ENCODE data around the gene C2orf49. TPM values are rescaled to one million over a fixed set of nuclear protein-coding genes. Genes with fewer than 3 reads are reported as not detected.

The C2orf49 gene
- total RNA-seq, 1 donor from 2014 or later: 27.2 TPM

DNA sequence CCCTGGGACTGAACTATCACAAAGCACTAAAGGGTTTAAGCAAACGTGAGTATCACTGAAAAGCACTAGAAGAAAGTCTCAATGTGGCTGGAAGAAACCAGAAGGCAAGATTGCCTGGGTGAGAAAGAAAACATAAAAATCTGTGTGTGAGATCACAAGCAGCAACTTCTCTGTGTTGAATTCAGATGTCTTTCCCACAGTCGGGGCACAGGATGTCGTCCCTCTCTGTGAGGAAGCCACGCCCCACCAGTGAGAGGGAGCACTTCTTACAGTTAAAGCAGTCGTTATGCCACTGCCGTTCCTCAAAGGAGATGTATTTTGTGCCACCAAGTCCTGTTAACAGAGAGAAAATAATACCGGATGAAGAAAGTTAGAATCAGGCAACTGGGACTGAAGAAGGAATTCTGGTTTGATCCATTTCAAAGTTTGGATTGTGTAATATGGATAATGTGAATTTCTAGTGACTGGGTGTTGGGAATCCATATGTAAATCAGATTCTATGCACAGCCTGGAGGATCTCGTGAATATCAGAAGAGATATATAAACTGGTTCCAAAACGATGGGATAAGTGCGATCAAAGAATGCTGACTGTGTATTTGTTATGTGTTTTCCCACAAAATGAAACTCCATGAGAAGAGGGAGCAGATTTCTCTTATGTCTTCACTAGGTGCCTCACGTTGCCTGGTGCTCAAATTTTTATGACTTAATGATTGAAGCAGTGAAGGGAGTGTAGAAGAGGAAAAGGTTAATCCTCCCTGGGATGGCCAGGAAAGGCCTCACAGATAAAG, 24.0 kb downstream of the C2orf49 start:
- DNase-seq (ENCODE audit: low spot score, unreplicated experiment): no peak
- H3K9me3 Mint-ChIP-seq (ENCODE audit: low read depth): peaks cover 4% of the 10 kb centered on the region
- no peaks in the 10 kb centered on the region for H3K27me3 Mint-ChIP-seq
- no peak overlapping the region for H3K27ac Mint-ChIP-seq
- H3K36me3 Mint-ChIP-seq (ENCODE audit: insufficient read depth): peaks cover 14% of the 10 kb centered on the region
- no peak overlapping the region for H3K4me3 Mint-ChIP-seq (ENCODE audit: low read depth)
- no peaks in the 10 kb centered on the region for H3K4me1 Mint-ChIP-seq (ENCODE audit: low read depth)
- TF ChIP-seq, protein P1, sequence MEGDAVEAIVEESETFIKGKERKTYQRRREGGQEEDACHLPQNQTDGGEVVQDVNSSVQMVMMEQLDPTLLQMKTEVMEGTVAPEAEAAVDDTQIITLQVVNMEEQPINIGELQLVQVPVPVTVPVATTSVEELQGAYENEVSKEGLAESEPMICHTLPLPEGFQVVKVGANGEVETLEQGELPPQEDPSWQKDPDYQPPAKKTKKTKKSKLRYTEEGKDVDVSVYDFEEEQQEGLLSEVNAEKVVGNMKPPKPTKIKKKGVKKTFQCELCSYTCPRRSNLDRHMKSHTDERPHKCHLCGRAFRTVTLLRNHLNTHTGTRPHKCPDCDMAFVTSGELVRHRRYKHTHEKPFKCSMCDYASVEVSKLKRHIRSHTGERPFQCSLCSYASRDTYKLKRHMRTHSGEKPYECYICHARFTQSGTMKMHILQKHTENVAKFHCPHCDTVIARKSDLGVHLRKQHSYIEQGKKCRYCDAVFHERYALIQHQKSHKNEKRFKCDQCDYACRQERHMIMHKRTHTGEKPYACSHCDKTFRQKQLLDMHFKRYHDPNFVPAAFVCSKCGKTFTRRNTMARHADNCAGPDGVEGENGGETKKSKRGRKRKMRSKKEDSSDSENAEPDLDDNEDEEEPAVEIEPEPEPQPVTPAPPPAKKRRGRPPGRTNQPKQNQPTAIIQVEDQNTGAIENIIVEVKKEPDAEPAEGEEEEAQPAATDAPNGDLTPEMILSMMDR (IDR thresholded peaks at IDR 0.05; ENCODE audit: unreplicated experiment): no peak

DNA sequence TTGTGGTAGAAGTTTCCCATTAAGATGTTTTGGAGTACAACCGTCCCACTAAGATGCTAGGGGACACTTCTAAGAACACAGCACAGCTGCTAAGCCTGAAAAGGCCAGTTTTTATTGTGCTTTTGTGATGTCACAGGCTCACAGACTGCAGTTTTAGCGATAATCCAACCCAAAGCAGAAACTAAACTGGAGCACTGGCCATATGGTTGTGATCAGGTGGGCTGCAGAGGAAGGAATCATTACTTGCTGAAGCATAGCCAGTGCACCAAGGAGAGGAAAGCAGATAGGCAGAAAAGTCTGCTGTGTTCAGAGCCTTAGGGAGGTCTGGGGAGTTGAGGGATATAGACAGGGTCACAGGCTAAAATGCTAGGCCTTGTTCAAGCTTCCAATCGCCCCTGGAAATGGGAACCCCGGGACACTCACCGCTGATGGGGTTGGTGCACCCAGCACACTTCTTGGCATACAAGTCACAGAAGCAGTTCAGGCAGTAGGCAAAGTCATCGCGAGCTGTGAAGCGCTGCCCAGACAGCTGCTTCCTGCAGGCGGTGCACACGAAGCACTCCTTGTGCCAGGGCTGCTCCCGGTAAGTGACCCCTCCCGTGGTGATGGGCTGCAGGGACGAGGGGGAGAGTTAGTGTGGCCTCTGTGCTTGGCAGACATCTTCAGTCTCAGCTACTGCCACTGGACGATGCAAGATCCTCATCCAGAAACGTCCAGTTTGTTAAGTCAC, 25.7 kb downstream of the C2orf49 start:
- no peaks in the 10 kb centered on the region for H3K4me1 Mint-ChIP-seq (ENCODE audit: low read depth)
- no peak for DNase-seq (ENCODE audit: low spot score, unreplicated experiment)
- no peaks in the 10 kb centered on the region for H3K27me3 Mint-ChIP-seq
- no peak overlapping the region for H3K4me3 Mint-ChIP-seq (ENCODE audit: low read depth)
- no peak overlapping the region for H3K27ac Mint-ChIP-seq
- TF ChIP-seq, protein P1 (IDR thresholded peaks at IDR 0.05; ENCODE audit: unreplicated experiment): no peak
- no peaks in the 10 kb centered on the region for H3K9me3 Mint-ChIP-seq (ENCODE audit: low read depth)
- H3K36me3 Mint-ChIP-seq (ENCODE audit: insufficient read depth): peaks cover 8% of the 10 kb centered on the region

DNA sequence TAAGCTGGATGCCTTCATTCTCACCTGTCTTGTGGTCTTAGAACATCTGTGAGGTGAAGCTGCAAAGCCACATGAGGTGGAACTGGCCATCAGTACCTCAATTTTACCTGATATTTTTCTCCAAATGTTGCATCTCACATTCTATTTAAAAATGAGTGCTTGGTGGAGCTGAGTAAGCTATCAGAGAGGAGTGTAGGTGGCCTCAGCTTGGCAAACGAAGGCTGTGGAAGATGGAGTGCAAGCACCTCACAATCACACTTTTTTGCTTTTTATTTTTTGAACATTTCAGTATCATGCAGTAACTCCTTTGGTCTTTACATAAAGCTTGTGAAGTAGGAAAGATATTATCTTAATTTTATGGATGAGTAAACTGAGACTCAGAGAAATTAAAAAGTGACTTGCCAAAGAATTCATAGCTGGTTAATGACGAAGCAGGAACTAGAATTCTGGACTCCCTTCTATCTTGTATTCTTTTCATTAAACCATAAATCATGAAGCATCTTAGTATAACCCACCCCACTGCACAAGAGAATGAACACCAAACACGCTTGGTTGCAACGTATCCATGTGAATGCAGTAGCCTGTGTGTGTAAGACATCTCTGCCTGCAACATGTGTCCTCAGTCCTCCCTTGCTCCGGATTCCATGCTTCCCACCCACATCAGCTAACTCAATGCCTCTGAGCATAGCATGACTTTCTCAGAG, 27.2 kb downstream of the C2orf49 start:
- no peak overlapping the region for H3K4me3 Mint-ChIP-seq (ENCODE audit: low read depth)
- TF ChIP-seq, protein P1 (IDR thresholded peaks at IDR 0.05; ENCODE audit: unreplicated experiment): no peak
- peaks cover 7% of the 10 kb centered on the region for H3K36me3 Mint-ChIP-seq (ENCODE audit: insufficient read depth)
- H3K27me3 Mint-ChIP-seq: no peaks in the 10 kb centered on the region
- no peak overlapping the region for H3K27ac Mint-ChIP-seq
- DNase-seq (ENCODE audit: low spot score, unreplicated experiment): no peak
- no peaks in the 10 kb centered on the region for H3K9me3 Mint-ChIP-seq (ENCODE audit: low read depth)
- no peaks in the 10 kb centered on the region for H3K4me1 Mint-ChIP-seq (ENCODE audit: low read depth)

DNA sequence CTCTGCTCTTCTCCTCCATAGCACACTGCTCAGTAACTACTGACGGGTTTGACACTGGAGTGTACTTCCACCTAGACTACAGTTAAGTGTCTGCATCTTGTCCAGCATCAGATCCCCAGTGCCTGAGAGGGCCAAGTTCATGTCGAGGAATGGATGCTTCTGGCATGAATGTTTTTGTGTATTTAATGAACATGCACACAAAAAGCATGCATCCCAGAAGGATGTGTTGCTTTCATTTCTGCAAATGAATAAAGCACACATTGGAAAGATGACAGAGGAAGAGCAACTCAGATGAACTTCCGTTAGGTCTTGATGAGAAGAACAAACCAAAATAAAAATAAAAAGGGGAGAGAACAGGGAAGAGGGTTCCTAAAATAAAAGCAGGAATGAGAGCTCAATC, 27.9 kb downstream of the C2orf49 start:
- TF ChIP-seq, protein P1 (IDR thresholded peaks at IDR 0.05; ENCODE audit: unreplicated experiment): no peak
- DNase-seq (ENCODE audit: low spot score, unreplicated experiment): no peak
- no peak overlapping the region for H3K27ac Mint-ChIP-seq
- H3K4me3 Mint-ChIP-seq (ENCODE audit: low read depth): no peak overlapping the region
- no peaks in the 10 kb centered on the region for H3K27me3 Mint-ChIP-seq
- H3K4me1 Mint-ChIP-seq (ENCODE audit: low read depth): no peaks in the 10 kb centered on the region
- H3K36me3 Mint-ChIP-seq (ENCODE audit: insufficient read depth): peaks cover 5% of the 10 kb centered on the region
- H3K9me3 Mint-ChIP-seq (ENCODE audit: low read depth): no peaks in the 10 kb centered on the region

DNA sequence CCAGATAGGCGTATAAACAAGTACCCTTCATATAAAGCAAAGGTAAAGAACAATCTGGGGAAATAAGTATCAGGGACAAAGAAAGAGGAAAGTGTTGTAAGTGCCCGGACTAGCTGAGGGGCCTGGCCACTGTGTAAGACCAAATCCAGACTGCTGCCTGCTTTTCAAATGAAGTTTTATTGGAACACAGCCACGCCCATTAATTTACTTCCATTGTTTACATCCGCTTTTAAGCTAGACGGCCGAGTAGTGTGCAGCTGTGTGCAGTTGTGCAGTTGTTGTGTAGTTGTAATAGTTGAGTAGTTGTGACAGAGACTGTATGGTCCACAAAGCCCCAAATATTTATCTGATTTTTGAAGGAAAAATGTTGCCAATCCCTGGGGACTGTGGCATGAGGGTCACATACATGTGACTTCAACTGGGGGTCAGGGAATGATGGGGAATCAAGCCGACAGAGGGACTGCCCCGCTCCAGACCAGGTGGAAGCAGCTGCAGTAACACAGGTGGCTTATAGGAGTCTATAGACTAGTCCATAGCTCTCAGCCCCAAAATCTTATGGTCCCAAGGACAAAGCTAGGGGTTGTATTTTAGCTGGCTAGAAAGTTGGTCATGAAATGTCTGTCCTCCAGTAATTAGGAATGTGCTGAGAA, 31.5 kb downstream of the C2orf49 start:
- no peaks in the 10 kb centered on the region for H3K4me1 Mint-ChIP-seq (ENCODE audit: low read depth)
- TF ChIP-seq, protein P1 (IDR thresholded peaks at IDR 0.05; ENCODE audit: unreplicated experiment): no peak
- no peak for DNase-seq (ENCODE audit: low spot score, unreplicated experiment)
- H3K4me3 Mint-ChIP-seq (ENCODE audit: low read depth): no peak overlapping the region
- no peak overlapping the region for H3K27ac Mint-ChIP-seq
- no peaks in the 10 kb centered on the region for H3K27me3 Mint-ChIP-seq
- no peaks in the 10 kb centered on the region for H3K36me3 Mint-ChIP-seq (ENCODE audit: insufficient read depth)
- H3K9me3 Mint-ChIP-seq (ENCODE audit: low read depth): no peaks in the 10 kb centered on the region
